GM12878 (cell line): ENCODE data around the gene PHF23. TPM values are rescaled to one million over a fixed set of nuclear protein-coding genes. Genes with fewer than 3 reads are reported as not detected.

Experiments
- ATF7 ChIP-seq: fragments of 450-650 bp; IDR thresholded peaks from 2 replicates; pipeline ENCODE4 v1.6.1; 2016; ENCODE audit warnings: low read depth, mild to moderate bottlenecking
- BHLHE40 ChIP-seq, 2 experiments: fragments of 450-650 bp in 1 of 2; IDR thresholded peaks; 2 replicates each; pipeline ENCODE4 v1.6.1; 2011 to 2017; ENCODE audit warnings: low read depth in 2 of 2, borderline replicate concordance in 1 of 2, improper control_type of control experiment in 1 of 2, low read length in 1 of 2, mild to moderate bottlenecking in 1 of 2
- EP300 ChIP-seq, 2 experiments: fragments of 150-350 bp in 1 of 2; IDR thresholded peaks; 2 replicates each; pipeline ENCODE4 v1.6.1; 2011 to 2012; ENCODE audit warnings: low read depth in 2 of 2, low read length in 2 of 2, borderline replicate concordance in 1 of 2, improper control_type of control experiment in 1 of 2, inconsistent platforms in 1 of 2; ENCODE audit not compliant: control insufficient read depth in 1 of 2
- ETV6 ChIP-seq, 2 experiments: fragments of 450-650 bp in 1 of 2; IDR thresholded peaks in 1 of 2; conservative IDR thresholded peaks in 1 of 2; 2 replicates each; pipeline ENCODE4 v1.6.1; 2014; ENCODE audit warnings: antibody characterized with exemption in 1 of 2, borderline replicate concordance in 1 of 2, low read depth in 1 of 2, mild to moderate bottlenecking in 1 of 2, moderate library complexity in 1 of 2
- EZH2 ChIP-seq: IDR thresholded peaks from 2 replicates; pipeline ENCODE4 v1.6.1; 2012; ENCODE audit warnings: low read depth, mild to moderate bottlenecking, control low read depth, inconsistent platforms, low read length, borderline replicate concordance; ENCODE audit not compliant: control insufficient read depth
- GATAD2B ChIP-seq: fragments of 450-650 bp; conservative IDR thresholded peaks from 2 replicates; pipeline ENCODE4 v1.6.1; 2017; ENCODE audit warnings: low read depth, mild to moderate bottlenecking, moderate library complexity
- HCFC1 ChIP-seq: fragments of 150-350 bp; IDR thresholded peaks from 2 replicates; pipeline ENCODE4 v1.6.1; 2014; ENCODE audit warnings: low read length
- MXI1 ChIP-seq: fragments of 150-350 bp; IDR thresholded peaks from 2 replicates; pipeline ENCODE4 v1.6.1; 2011; ENCODE audit warnings: low read depth, mild to moderate bottlenecking, inconsistent platforms, low read length, improper control_type of control experiment
- NFXL1 ChIP-seq: fragments of 450-650 bp; IDR thresholded peaks from 2 replicates; pipeline ENCODE4 v1.6.1; 2017; ENCODE audit warnings: antibody characterized with exemption, mild to moderate bottlenecking, borderline replicate concordance
- NR2C2 ChIP-seq: IDR thresholded peaks from 2 replicates; pipeline ENCODE4 v1.6.1; 2011; ENCODE audit warnings: borderline replicate concordance, low read depth; ENCODE audit not compliant: control insufficient read depth, insufficient read length
- RAD51 ChIP-seq: fragments of 450-650 bp; IDR thresholded peaks from 2 replicates; pipeline ENCODE4 v1.6.1; 2016; ENCODE audit warnings: moderate library complexity, mild to moderate bottlenecking, inconsistent platforms
- SRF ChIP-seq, 2 experiments: IDR thresholded peaks; 2 replicates each; pipeline ENCODE4 v1.6.1; 2011; ENCODE audit warnings: low read depth in 2 of 2, low read length in 2 of 2, mild to moderate bottlenecking in 1 of 2, moderate library complexity in 1 of 2
- SUZ12 ChIP-seq: fragments of 200-600 bp; sonication (generic); IDR thresholded peaks from one replicate; pipeline ENCODE4 v1.6.1; 2018; ENCODE audit warnings: antibody characterized with exemption, mild to moderate bottlenecking; ENCODE audit not compliant: unreplicated experiment
- TBL1XR1 ChIP-seq: IDR thresholded peaks from 2 replicates; pipeline ENCODE4 v1.6.1; 2012; ENCODE audit warnings: low read depth, low read length, improper control_type of control experiment
- USF1 ChIP-seq: IDR thresholded peaks from 2 replicates; pipeline ENCODE4 v1.6.1; 2011; ENCODE audit warnings: borderline replicate concordance, low read depth, mild to moderate bottlenecking, moderate library complexity, mixed read lengths, low read length; ENCODE audit not compliant: insufficient read depth; ENCODE audit errors: extremely low read length
- YBX1 ChIP-seq: fragments of 450-650 bp; IDR thresholded peaks from 2 replicates; pipeline ENCODE4 v1.6.1; 2016; ENCODE audit warnings: antibody characterized with exemption
- ZBTB4 ChIP-seq: fragments of 450-650 bp; formaldehyde crosslinking; IDR thresholded peaks from 2 replicates; pipeline ENCODE4 v1.4.0; 2022; ENCODE audit warnings: mild to moderate bottlenecking, moderate library complexity
- polyA plus RNA-seq, 11 experiments: library from polyadenylated mRNA; depleted of rRNA in 4 of 11; unstranded in 6 of 11; stranded (reverse) in 5 of 11; fragments of >200 nt; fragmentation: Nextera tagmentation in 4 of 11; fragmentation: Illumina TruSeq in 1 of 11; extraction: Ambion mirVana in 4 of 11; extraction: Trizol in 1 of 11; gene quantifications; 1 replicate in 1 of 11; 2 replicates in 10 of 11; pipeline versions ENCODE4 v1.2.1 to v1.2.3, GENCODE V29; 2011 to 2016; ENCODE audit warnings: inconsistent platforms in 2 of 11, missing spikeins in 2 of 11, low read depth in 1 of 11
- total RNA-seq, 4 experiments: library from RNA; depleted of rRNA in 3 of 4; stranded (reverse); fragments of >200 nt in 3 of 4; fragmentation: Illumina TruSeq in 1 of 4; extraction: Trizol in 1 of 4; gene quantifications; 2 replicates each; pipeline versions ENCODE4 v1.2.1 to v1.2.3, GENCODE V29; 2013 to 2021
- TF ChIP-seq, protein P1 (sequence below): fragments of 450-650 bp; IDR thresholded peaks from 2 replicates; pipeline ENCODE4 v1.6.1; 2017; ENCODE audit warnings: antibody characterized with exemption, mild to moderate bottlenecking, moderate library complexity
- TF ChIP-seq, protein P2 (sequence below): fragments of 450-650 bp; IDR thresholded peaks from 2 replicates; pipeline ENCODE4 v1.6.1; 2017; ENCODE audit warnings: borderline replicate concordance

The PHF23 gene
- total and polyA plus RNA-seq, 10 of the 15 experiments (the other 5 are each of a cell fraction or from before 2014, with no cell fraction given): 8.2 to 84.8 (median 32.6) TPM

DNA sequence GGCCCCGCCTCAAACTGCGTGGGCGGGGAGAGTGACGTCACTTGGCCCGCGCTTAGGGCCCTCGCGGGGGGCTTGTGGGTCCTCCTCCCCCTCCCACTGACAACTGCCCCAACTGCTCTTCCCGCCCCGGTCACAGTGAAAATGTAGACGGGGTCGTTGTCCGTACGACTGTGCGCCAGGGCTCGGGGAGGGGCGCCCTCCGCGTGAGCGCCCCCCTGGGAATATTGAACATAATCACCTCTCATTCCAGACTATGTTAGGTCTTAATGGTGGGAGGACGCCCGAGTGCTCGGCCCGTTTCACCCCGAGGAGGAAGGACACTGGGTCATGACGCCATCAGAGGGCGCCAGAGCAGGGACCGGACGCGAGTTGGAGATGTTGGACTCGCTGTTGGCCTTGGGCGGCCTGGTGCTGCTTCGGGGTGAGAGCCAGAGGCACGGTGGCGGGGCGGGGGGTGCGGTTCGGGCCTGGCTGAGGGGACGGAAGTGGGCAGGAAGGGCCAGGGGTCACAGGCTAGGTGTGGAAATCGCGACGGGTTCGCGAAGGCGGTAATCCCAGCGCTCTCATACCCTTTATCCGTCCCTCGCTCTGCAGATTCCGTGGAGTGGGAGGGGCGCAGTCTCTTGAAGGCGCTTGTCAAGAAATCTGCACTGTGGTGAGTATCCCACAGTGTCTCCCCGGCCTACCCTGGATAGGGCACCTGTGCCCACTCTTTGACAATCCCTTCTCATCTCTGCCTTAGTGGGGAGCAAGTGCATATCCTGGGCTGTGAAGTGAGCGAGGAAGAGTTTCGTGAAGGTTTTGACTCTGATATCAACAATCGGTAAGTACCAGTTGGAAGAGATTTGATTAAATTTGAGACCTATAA, 13.2 kb upstream of the PHF23 start, which contains the start of gene ELP5 (continued):
- TF ChIP-seq NFXL1: peak; percentile 82
- no peak for TF ChIP-seq YBX1
- TF ChIP-seq, protein P1, sequence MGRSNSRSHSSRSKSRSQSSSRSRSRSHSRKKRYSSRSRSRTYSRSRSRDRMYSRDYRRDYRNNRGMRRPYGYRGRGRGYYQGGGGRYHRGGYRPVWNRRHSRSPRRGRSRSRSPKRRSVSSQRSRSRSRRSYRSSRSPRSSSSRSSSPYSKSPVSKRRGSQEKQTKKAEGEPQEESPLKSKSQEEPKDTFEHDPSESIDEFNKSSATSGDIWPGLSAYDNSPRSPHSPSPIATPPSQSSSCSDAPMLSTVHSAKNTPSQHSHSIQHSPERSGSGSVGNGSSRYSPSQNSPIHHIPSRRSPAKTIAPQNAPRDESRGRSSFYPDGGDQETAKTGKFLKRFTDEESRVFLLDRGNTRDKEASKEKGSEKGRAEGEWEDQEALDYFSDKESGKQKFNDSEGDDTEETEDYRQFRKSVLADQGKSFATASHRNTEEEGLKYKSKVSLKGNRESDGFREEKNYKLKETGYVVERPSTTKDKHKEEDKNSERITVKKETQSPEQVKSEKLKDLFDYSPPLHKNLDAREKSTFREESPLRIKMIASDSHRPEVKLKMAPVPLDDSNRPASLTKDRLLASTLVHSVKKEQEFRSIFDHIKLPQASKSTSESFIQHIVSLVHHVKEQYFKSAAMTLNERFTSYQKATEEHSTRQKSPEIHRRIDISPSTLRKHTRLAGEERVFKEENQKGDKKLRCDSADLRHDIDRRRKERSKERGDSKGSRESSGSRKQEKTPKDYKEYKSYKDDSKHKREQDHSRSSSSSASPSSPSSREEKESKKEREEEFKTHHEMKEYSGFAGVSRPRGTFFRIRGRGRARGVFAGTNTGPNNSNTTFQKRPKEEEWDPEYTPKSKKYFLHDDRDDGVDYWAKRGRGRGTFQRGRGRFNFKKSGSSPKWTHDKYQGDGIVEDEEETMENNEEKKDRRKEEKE: no peak
- peak; percentile 66 for TF ChIP-seq HCFC1
- no peak for TF ChIP-seq USF1
- peak; percentile 99 for TF ChIP-seq ATF7
- TF ChIP-seq TBL1XR1: 0 out of 2 replicates have a peak, but pooled peaks have one; percentile 29
- TF ChIP-seq, protein P2, sequence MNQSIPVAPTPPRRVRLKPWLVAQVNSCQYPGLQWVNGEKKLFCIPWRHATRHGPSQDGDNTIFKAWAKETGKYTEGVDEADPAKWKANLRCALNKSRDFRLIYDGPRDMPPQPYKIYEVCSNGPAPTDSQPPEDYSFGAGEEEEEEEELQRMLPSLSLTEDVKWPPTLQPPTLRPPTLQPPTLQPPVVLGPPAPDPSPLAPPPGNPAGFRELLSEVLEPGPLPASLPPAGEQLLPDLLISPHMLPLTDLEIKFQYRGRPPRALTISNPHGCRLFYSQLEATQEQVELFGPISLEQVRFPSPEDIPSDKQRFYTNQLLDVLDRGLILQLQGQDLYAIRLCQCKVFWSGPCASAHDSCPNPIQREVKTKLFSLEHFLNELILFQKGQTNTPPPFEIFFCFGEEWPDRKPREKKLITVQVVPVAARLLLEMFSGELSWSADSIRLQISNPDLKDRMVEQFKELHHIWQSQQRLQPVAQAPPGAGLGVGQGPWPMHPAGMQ: no peak
- no peak for TF ChIP-seq ZBTB4 (CRISPR knock-in tag)
- no peak for TF ChIP-seq EZH2
- peak in 1 of 2 experiments; percentile 84; a peak in 2 of 4 replicates for TF ChIP-seq SRF (IDR thresholded peaks at IDR 0.05; ENCODE audit: low read depth in 2 of 2, low read length in 2 of 2)
- TF ChIP-seq SUZ12: no peak
- TF ChIP-seq RAD51: no peak
- TF ChIP-seq NR2C2: no peak
- peak in 1 of 2 experiments; percentile 76; a peak in 2 of 4 replicates for TF ChIP-seq BHLHE40 (IDR thresholded peaks at IDR 0.05; ENCODE audit: borderline replicate concordance in 1 of 2, low read depth in 2 of 2, low read length in 1 of 2)
- no peak for TF ChIP-seq ETV6 (conservative IDR thresholded peaks at IDR 0.05 in 1 of 2, IDR thresholded peaks at IDR 0.05 in 1 of 2; ENCODE audit: borderline replicate concordance in 1 of 2, low read depth in 1 of 2)
- TF ChIP-seq MXI1: peak; percentile 83; the same call in 1 of the 2 replicates
- TF ChIP-seq EP300 (IDR thresholded peaks at IDR 0.05; ENCODE audit: borderline replicate concordance in 1 of 2, control insufficient read depth in 1 of 2, low read depth in 2 of 2, low read length in 2 of 2): no peak
- TF ChIP-seq GATAD2B: peak; percentile 86
